Measurements from ENCODE around the gene TXLNB.
A peak's percentile ranks its signal among the peaks of the same experiment; 100 is the strongest.
"Not testable (repeated sequence)": the region's sequence is repeated elsewhere in the genome, so short reads cannot be mapped to it uniquely, and the experiment has no call there.

Gene TXLNB

GRCh38 chr6:139235661-139236060 is 56.1 kb downstream of the TXLNB start:
- no peak for DNase-seq (ENCODE audit: low read depth)

DNA sequence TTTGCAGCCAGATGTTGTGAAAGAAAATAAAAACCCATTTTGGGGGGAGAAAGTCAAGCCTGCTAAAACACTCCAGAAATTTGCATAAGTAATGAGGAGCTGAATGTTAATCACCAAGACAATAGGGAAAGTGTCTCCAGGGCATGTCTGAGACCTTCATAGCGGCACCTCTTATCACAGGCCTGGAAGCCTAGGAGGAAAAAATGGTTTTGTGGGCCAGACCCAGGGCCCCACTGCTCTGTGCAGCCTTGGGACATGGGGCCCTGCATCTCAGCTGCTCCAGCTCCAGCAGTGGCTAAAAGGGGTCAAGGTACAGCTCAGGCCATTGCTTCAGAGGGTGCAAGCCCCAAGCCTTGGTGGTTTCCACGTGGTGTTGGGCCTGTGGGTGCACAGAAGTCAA is 57.6 kb downstream of the TXLNB start:
- DNase-seq (ENCODE audit: low read depth) = not testable (repeated sequence)

DNA sequence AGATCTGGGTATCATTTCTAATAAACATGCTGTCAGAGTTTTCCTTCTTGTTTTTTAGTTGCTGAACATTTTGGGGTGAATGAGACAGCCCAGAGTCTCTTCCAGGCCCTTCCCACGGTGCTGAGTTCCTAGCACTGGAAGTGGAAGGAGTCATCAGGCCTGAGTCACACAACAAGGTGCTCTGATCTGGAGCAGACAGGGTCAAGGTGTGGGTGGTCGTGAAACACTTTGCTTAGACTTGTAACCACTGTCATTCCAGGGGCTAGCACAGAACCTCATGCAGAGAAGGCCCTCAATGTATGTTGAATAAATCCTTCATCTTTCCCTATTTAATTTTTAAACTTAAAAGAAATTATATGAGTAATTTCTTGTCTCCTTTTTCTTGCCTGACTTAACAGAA is 60.6 kb downstream of the TXLNB start:
- no peak for DNase-seq (ENCODE audit: low read depth)

GRCh38 chr6:139230391-139230840 is 61.4 kb downstream of the TXLNB start:
- no peak for DNase-seq (ENCODE audit: low read depth)

DNA sequence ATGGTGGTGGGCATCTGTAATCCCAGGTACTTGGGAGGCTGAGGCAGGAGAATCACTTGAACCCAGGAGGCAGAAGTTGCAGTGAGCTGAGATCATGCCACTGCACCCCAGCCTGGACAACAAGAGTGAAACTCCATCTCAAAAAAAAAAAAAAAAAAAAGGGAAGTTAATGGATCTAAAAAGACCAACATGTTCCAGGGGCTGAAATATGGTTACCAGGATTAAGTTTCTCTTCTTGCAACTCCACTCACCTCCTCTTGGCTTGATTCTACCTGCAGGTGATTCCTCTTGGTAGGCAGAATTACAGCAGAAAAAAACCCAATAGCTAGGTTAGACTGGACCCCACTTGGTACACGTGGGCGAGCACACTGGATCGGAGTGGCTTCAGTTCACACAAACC is 63.4 kb downstream of the TXLNB start:
- DNase-seq (ENCODE audit: low read depth) = not testable (repeated sequence)

GRCh38 chr6:139219746-139220145 is 72.1 kb downstream of the TXLNB start:
- DNase-seq (ENCODE audit: low read depth) = no peak

DNA sequence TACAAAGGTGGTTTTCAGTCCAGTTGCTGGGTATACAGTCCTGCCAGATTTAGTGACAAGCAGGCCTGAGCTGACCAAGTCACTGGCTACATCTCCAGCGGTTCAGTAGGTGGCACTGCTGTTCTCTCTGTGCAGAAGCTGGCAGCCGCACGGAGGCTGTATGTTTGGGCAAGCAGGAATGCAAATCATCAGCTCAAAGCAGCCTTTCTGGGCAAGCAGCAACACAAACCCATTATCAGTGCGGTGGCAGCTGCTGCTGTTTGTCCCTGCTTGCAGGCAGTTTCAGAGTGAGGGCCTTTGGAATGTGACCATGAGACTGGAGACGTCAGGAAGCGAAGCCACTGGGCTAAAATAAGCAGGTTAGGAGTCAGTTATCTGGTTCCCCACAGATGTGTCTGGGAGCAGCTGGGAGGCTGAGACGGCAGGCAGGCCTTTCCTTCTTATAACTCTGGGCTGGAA is 72.5 kb downstream of the TXLNB start:
- DNase-seq (ENCODE audit: low read depth) = peak; percentile 85

GRCh38 chr6:139212460-139212859 is 79.3 kb downstream of the TXLNB start:
- not testable (repeated sequence) for DNase-seq (ENCODE audit: low read depth)

DNA sequence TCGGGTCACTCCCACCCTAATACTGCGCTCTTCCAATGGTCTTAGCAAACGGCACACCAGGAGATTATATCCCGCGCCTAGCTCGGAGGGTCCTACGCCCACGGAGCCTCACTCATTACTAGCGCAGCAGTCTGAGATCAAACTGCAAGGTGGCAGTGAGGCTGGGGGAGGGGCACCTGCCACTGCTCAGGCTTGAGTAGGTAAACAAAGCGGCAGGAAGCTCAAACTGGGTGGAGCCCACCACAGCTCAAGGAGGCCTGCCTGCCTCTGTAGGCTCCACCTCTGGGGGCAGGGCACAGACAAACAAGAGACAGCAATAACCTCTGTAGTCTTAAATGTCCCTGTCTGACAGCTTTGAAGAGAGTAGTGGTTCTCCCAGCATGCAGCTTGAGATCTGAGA is 81.0 kb downstream of the TXLNB start:
- not testable (repeated sequence) for DNase-seq (ENCODE audit: low read depth)

- DNase-seq (ENCODE audit: low read depth) = no peak
Measured at GRCh38 chr6:139205843-139206242, 86.0 kb downstream of the TXLNB start.

DNA sequence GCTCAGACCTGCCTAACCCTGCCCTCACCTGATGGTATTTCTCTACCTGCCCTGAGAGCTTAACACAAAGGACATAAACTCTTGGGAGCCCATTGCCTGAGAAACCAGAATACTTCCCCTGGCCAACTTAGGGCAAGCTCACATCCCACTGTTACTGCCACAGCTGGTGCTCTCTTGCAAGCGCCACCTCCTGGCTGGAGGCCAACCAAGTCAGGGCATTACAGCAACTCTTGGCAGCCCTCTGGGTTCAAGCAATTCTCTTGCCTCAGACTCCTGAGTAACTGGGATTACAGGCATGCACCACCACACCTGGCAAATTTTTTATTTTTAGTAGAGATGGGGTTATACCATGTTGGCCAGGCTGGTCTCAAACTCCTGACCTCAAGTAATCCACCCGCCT is 86.8 kb downstream of the TXLNB start:
- no peak for DNase-seq (ENCODE audit: low read depth)

- no peak for DNase-seq (ENCODE audit: low read depth)
Measured at GRCh38 chr6:139201378-139201777, 90.4 kb downstream of the TXLNB start.

- no peak for DNase-seq (ENCODE audit: low read depth)
Measured at GRCh38 chr6:139198529-139199288, 93.1 kb downstream of the TXLNB start.

- DNase-seq (ENCODE audit: low read depth) = no peak
Measured at GRCh38 chr6:139194740-139195139, 97.1 kb downstream of the TXLNB start.
